Right renal cortex interstitium (tissue), 3 donors: Measurements from ENCODE around the gene PLEKHA3. TPM values are rescaled to one million over a fixed set of nuclear protein-coding genes. Genes with fewer than 3 reads are reported as not detected.
"Not testable (repeated sequence)": the region's sequence is repeated elsewhere in the genome, so short reads cannot be mapped to it uniquely, and the experiment has no call there.

ENCODE experiments used
- DNase-seq, 3 donors: peaks; one replicate each; pipeline ENCODE4 v3.0.0-alpha.2; 2013; ENCODE audit warnings: low read depth in 3 of 3, low spot score in 2 of 3
- polyA plus RNA-seq, 3 donors: library from polyadenylated mRNA; unstranded; fragments of 120-200 nt; gene quantifications; one replicate each; pipeline ENCODE4 v1.2.1, GENCODE V29; 2013; ENCODE audit not compliant: insufficient read length in 3 of 3

Gene PLEKHA3
- polyA plus RNA-seq, 3 donors = 32.5 to 36.5 (median 34.3) TPM

GRCh38 chr2:178522950-178523595, 42.8 kb downstream of the PLEKHA3 start:
- DNase-seq = peak; percentile 70 to 73 (median 71)

GRCh38 chr2:178523596-178524134, 43.4 kb downstream of the PLEKHA3 start:
- DNase-seq = peak in 1 of 3 donors; percentile 2

GRCh38 chr2:178525010-178525409, 44.8 kb downstream of the PLEKHA3 start:
- not testable (repeated sequence) for DNase-seq

- not testable (repeated sequence) for DNase-seq
Observed at GRCh38 chr2:178525460-178525859, 45.2 kb downstream of the PLEKHA3 start.

- no peak for DNase-seq
Observed at GRCh38 chr2:178526256-178526655, 46.0 kb downstream of the PLEKHA3 start.

- no peak for DNase-seq
Observed at GRCh38 chr2:178527592-178527991, 47.3 kb downstream of the PLEKHA3 start.

- DNase-seq = no peak
Observed at GRCh38 chr2:178528647-178529046, 48.4 kb downstream of the PLEKHA3 start.

- DNase-seq = no peak
Observed at GRCh38 chr2:178529194-178529593, 48.9 kb downstream of the PLEKHA3 start.

- DNase-seq = no peak
Observed at GRCh38 chr2:178530131-178530530, 49.9 kb downstream of the PLEKHA3 start.

- DNase-seq = no peak
Observed at GRCh38 chr2:178530625-178531142, 50.4 kb downstream of the PLEKHA3 start.

- DNase-seq = no peak
Observed at GRCh38 chr2:178531168-178531567, 50.9 kb downstream of the PLEKHA3 start.

GRCh38 chr2:178536037-178536436, 55.8 kb downstream of the PLEKHA3 start:
- DNase-seq = no peak

- DNase-seq = no peak
Observed at GRCh38 chr2:178542161-178542560, 61.9 kb downstream of the PLEKHA3 start.

- no peak for DNase-seq
Observed at GRCh38 chr2:178542569-178542968, 62.3 kb downstream of the PLEKHA3 start.

GRCh38 chr2:178550352-178550751, 70.1 kb downstream of the PLEKHA3 start:
- DNase-seq = no peak

GRCh38 chr2:178553047-178553446, 72.8 kb downstream of the PLEKHA3 start:
- DNase-seq = no peak

Other genes starting within 250 kb of the PLEKHA3 start
- 10 to 100 TPM; 70.7 to 75.6 (median 74.2) TPM for gene PRKRA, start 29.3 kb upstream of the PLEKHA3 start, polyA plus RNA-seq
- 10 to 100 TPM in 1 of 3 donors, 1 to 10 TPM in 2; 8.3 to 11.3 (median 8.8) TPM for gene PJVK, start 29.1 kb upstream of the PLEKHA3 start, polyA plus RNA-seq
- gene FKBP7, start 1.9 kb upstream of the PLEKHA3 start, polyA plus RNA-seq = 10 to 100 TPM; 63.1 to 71.5 (median 63.4) TPM